Activated CD8-positive, alpha-beta memory T cell treated with anti-CD3 and anti-CD28 coated beads, Interleukin-2, amount 50 U/mL, for 1 hour (primary cell): ENCODE data around the gene ARHGEF1.

Experiments
- DNase-seq: peaks from one replicate; pipeline ENCODE4 v3.0.0-alpha.2; 2020; ENCODE audit errors: extremely low read depth

The ARHGEF1 gene

DNA sequence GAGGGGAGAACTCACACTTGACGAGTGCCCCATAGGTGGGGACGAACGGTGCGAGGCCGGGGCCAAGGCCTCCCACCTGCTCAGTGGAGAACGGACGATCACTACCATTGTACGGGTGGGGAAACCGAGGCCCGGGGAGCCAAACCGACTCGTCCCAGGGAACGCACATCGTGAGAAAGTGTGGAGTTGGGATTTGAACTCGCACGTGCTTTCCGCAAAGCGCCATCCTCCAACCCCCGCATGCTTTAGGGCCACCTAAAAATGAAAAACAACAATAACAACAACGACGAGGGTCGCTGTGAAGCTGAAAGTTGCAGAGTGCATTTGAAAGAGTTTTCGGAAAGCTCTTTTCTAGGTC lies 458 bp downstream of the ARHGEF1 start:
- no peak for DNase-seq

DNA sequence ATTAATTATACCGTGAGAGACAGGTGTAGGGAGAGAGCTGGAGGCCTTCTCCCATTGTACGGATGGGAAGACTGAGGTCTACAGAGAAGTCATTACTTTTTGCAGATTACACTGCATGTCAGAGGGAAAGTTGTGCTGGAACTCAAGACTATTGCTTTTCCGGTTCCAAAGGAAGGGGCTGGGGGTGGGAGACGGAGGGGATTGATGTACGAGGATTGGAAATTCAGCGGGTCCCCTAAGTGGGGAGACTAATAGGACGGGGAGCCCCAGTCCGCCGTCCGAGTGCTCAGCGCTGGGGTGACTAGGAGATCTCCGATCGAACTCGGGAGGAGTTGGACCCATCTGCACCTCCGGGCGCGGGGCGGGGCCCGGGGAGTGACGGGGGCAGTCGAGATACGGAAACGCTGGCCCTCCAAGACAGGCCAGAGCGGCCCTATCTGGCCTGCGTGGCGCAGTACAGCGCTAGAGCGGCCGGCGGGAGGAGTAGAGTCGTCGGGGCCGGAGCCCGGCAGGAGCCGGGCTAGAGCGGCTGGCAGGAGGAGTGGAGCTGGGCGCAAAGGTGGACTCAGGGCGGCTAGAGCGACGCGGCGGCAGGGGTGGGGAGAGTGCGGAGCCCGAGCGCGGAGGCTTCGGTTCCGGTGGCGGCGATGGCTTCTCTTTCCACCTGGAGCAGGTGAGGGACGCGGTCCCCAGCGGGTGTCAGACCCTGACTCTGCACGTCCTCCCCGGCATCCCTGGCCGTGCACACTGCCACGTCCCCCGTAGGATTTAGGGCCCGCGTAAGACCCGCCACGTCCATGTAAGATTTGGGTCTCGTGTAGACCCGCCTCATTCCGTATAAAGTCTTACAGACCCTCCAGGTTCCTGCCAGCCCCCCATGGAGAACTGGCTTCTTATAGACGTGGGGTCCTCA lies 1.1 kb downstream of the ARHGEF1 start:
- DNase-seq = peak; percentile 78

- peak; percentile 64 for DNase-seq
Observed at GRCh38 chr19:41886761-41887710, 4.1 kb downstream of the ARHGEF1 start.

- DNase-seq = peak; percentile 91
Observed at GRCh38 chr19:41887711-41888382, 4.9 kb downstream of the ARHGEF1 start.

DNA sequence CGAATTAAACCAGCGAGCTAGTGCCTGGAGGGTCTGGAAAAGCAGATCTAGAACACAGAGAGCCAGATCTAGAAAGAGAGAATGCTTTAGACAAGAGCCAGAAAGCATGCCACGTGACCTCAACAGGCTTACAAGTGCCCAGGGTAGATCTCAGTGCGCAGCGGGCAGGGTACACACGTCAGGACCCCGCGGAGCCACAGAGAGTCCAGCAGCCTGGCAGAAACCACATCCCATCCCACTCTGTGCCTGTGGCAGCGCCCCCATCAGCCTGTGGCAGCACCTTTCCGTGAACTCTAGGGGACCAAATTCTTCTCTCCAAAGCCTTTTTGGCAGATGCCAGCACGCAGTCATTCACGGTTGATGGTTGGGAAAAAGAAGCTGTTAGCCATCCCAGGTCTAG lies 5.9 kb downstream of the ARHGEF1 start:
- no peak for DNase-seq

DNA sequence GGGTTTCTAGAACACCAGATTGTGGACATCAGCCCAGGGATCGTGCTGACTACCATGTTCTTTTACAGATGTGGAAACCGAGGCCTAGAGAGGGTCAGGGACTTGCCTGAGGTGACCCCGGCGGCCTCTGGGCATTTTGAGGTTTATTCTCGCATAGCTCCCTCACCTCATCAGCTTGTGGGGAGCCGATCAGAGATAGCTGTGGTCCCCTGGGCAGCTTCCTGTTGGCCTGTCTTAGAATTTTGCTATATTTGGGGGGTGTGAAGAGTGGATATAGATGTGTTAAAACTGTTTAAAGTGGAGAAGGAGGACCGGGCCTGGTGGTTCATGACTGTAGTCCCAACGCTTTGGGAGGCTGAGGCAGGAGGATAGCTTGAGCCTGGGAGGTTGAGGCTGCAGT lies 6.9 kb downstream of the ARHGEF1 start:
- no peak for DNase-seq

DNA sequence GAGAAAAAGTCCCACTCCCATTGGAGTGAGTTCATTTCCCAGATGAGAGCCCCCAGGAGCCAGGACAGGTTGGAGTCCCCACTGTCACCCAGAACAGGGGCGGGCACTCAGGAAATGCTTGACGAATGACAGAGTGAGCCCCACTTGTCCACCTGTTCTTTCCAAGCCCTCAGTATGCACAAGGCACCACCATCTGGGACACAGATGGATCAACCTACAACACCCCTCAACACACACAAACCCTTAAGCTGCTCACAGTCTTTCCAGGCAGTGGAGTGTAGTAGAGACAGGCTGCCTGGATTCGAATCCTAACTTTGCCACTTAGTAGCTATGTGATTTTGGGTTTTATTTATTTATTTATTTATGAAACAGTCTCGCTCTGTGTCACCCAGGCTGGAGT lies 8.0 kb downstream of the ARHGEF1 start:
- no peak for DNase-seq

DNA sequence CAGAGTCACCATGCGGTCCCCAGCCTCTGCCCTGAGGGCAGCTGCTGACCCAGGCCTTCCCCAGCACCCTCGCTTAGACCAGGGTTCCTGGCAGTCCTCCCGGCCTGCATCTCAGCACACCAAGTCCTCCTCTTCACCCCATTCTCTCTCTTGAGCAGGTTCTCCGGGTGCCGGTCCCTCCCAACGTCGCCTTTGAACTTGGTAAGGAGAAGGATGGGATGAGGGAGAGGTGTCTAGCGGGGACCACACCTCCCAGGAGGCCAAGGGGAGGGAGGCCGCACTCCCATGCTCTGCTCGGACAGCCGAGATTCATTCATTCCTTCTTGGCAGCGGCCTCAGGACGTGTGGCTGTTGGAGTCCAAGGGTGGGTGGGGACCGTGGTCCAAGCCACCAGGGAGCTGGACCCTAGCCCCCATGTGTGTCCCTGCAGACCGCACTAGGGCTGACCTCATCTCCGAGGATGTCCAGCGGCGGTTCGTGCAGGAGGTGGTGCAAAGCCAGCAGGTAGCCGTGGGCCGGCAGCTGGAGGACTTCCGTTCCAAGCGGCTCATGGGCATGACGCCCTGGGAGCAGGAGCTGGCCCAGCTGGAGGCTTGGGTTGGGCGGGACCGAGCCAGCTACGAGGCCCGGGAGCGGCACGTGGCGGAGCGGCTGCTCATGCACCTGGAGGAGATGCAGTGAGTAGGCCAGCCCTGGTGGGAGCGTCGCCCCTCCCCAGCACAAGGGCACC lies 9.4 kb downstream of the ARHGEF1 start:
- no peak for DNase-seq

GRCh38 chr19:41893899-41894298 lies 10.9 kb downstream of the ARHGEF1 start:
- DNase-seq = no peak

DNA sequence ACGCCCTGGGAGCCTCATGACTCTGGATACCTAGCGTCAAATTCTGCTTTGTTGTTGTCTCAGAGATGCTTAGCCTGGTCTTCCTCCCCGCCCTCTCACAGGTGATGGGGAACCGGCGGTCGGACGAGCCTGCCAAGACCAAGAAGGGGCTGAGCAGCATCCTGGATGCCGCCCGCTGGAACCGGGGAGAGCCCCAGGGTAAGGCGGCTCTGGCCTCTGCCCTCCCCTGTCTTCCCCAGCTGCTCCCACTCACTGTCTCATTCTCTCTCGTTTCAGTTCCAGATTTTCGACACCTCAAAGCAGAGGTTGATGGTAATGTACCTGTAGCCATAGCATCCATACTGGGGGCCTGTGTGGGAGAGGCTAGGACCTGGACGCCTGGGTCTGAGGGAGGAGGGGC lies 11.4 kb downstream of the ARHGEF1 start:
- no peak for DNase-seq

- DNase-seq = no peak
Observed at GRCh38 chr19:41895745-41896580, 13.0 kb downstream of the ARHGEF1 start.

- DNase-seq = no peak
Observed at GRCh38 chr19:41896581-41896942, 13.6 kb downstream of the ARHGEF1 start.

DNA sequence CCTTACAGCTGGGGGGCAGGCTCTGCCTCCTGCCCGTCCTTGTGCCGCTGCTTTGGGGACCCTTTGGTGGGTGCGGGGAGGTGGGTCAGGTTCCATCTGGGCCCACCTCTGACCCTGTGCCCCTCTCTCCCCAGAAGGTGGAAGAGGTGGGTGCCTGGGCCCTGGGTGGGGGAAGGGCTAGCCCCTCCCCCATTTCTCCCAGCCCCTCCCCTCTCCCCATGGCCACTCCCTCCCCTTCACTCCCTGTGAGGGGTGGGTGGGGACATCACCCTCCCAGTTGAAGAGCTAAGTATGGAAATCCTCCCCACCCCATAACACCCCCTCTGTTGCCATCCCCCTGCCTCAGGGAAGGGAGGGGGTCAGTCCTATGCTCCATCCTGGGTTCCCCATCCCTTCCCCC lies 14.2 kb downstream of the ARHGEF1 start:
- DNase-seq = no peak

- no peak for DNase-seq
Observed at GRCh38 chr19:41897820-41898219, 14.8 kb downstream of the ARHGEF1 start.

DNA sequence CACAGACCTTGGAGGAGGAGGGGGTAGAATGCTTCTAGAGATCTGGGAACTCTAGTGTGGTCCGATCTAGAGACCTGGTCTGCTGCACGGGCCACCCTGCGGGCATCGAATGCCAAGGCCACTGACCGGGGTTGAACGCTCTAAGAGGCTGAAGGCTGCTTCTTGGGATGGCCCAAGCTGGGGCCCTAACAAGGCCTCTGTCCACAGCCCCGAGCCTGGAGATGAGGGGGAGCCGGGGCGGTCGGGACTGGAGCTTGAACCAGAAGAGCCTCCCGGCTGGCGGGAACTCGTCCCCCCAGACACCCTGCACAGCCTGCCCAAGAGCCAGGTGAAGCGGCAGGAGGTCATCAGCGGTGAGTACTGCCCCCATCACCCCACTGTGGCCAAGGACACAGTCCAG lies 15.3 kb downstream of the ARHGEF1 start:
- no peak for DNase-seq

GRCh38 chr19:41901707-41902360 lies 18.9 kb downstream of the ARHGEF1 start:
- DNase-seq = no peak

GRCh38 chr19:41902594-41902993 lies 19.6 kb downstream of the ARHGEF1 start:
- DNase-seq = no peak

GRCh38 chr19:41903193-41903953 lies 20.4 kb downstream of the ARHGEF1 start:
- DNase-seq = no peak

GRCh38 chr19:41904118-41904870 lies 21.3 kb downstream of the ARHGEF1 start:
- DNase-seq = no peak
